ENCODE measurements around the gene ARSB.

Gene ARSB

DNA sequence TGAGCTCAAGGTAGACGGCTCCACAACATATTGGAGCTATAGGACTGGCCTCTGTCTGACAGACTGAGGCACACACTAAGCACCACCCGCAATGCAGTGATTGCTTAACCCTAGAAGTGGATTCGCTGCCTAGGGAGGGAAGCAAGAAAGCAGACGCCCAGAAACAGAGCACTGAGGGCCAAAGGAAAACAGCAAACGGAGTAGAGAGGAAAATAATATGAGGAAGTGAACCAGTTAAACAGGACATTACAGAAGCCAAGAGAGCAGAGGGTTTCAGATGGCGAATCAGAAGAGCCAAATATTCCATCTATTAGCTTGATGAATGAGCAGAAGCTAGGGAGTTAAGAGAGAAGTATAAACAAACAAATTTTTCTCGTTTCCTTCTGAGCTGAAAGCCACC is 197.3 kb downstream of the ARSB start:
- H3K4me3 ChIP-seq (ENCODE audit: low read depth, low read length) = no peak overlapping the region
- no peak for TF ChIP-seq CTCF (IDR thresholded peaks at IDR 0.05; ENCODE audit: low read depth, low read length)

GRCh38 chr5:78785454-78785853 is 199.7 kb downstream of the ARSB start:
- TF ChIP-seq CTCF (IDR thresholded peaks at IDR 0.05; ENCODE audit: low read depth, low read length) = no peak
- H3K4me3 ChIP-seq (ENCODE audit: low read depth, low read length) = no peak overlapping the region

GRCh38 chr5:78783434-78784130 is 201.5 kb downstream of the ARSB start:
- TF ChIP-seq CTCF (IDR thresholded peaks at IDR 0.05; ENCODE audit: low read depth, low read length) = no peak
- no peak overlapping the region for H3K4me3 ChIP-seq (ENCODE audit: low read depth, low read length)

- no peak for TF ChIP-seq CTCF (IDR thresholded peaks at IDR 0.05; ENCODE audit: low read depth, low read length)
- no peak overlapping the region for H3K4me3 ChIP-seq (ENCODE audit: low read depth, low read length)
These were observed 202.4 kb downstream of the ARSB start for GRCh38 chr5:78782728-78783127.

- no peak for TF ChIP-seq CTCF (IDR thresholded peaks at IDR 0.05; ENCODE audit: low read depth, low read length)
These were observed 203.4 kb downstream of the ARSB start for GRCh38 chr5:78781611-78782286.

DNA sequence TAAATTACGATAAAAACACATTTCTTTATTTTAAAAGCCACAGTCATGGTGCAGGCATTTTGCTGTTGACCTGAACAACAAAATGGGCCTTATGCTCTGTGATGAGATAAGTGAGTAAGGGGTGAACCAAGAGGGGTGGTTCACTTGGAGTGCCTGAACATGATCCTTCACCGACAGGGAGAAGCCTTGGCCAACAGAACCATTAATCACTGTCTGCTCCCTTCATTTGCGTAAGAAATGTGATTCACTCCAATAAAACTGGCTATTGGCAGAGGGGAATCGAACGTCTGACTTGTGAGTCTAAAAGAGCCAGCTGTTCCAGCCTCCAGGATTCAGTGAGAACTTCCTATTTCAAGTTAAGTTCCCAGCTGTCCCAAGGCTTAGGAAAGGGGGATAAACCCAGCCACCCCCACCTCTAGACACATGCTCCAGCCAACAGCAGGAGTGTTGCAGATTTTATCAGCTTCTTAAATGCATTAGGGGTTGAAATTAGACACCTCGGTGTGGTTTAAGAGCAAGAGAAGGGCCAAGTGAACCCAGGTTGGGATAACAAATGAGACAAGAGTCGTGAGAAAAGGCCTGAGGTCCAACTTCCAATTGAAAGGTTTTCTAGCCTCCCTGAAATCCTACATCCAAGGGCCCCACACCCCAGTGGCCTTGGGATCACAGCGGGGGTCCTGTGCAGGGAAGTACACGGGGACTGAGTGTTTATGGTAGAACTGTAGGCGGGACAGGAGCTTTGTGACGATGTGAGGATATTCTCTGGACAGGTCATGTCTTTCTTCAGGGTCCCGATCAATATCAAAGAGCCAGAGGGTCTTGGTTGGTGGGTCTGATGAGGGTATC is 205.1 kb downstream of the ARSB start:
- TF ChIP-seq CTCF (IDR thresholded peaks at IDR 0.05; ENCODE audit: low read depth, low read length) = no peak
- no peak overlapping the region for H3K4me3 ChIP-seq (ENCODE audit: low read depth, low read length)

More at GRCh38 chr5:78781611-78782286, 203.4 kb downstream of the ARSB start:
- H3K4me3 ChIP-seq (ENCODE audit: low read depth, low read length) = no peak overlapping the region

Measured in WI38 (cell line).